GM19328 (cell line): ENCODE results near the gene KLHL2.
A peak's percentile ranks its signal among the peaks of the same experiment; 100 is the strongest.
"Not testable (repeated sequence)": the region's sequence is repeated elsewhere in the genome, so short reads cannot be mapped to it uniquely, and the experiment has no call there.

ENCODE experiments used
- ATAC-seq: cut with Tn5 transposase; IDR thresholded peaks from one replicate; pipeline ENCODE4 v1.9.1; 2021; ENCODE audit warnings: mild to moderate bottlenecking, moderate library complexity; ENCODE audit not compliant: unreplicated experiment

The KLHL2 gene, protein sequence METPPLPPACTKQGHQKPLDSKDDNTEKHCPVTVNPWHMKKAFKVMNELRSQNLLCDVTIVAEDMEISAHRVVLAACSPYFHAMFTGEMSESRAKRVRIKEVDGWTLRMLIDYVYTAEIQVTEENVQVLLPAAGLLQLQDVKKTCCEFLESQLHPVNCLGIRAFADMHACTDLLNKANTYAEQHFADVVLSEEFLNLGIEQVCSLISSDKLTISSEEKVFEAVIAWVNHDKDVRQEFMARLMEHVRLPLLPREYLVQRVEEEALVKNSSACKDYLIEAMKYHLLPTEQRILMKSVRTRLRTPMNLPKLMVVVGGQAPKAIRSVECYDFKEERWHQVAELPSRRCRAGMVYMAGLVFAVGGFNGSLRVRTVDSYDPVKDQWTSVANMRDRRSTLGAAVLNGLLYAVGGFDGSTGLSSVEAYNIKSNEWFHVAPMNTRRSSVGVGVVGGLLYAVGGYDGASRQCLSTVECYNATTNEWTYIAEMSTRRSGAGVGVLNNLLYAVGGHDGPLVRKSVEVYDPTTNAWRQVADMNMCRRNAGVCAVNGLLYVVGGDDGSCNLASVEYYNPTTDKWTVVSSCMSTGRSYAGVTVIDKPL

GRCh38 chr4:165207431-165208220 is at the start of gene KLHL2:
KLHL2 (plus strand) TSS chr4:165207561; CDS start chr4:165207877, 316 bp downstream.
- peak; percentile 90 for ATAC-seq

DNA sequence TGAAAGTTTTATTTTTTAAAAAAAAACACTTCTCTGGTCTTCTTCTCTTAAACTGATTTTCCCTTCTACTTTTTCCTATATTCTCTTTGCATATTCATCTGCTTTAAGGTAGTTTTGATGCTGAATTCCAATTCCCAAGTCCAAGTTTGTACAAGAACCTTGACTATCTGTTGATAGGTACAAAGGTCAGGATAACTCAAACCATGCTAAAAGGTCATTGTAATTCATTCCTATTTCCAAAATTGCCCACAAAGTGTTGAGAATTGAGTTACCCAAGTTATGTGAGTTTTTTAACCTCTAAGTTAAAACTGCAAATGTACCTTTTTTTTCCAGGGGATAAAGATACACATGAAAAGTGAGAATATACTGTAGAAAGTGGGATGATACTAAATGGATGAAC is 48.6 kb upstream of the KLHL2 start:
- no peak for ATAC-seq

GRCh38 chr4:165164257-165164656 is 43.1 kb upstream of the KLHL2 start:
- ATAC-seq, result no peak

- ATAC-seq, result not testable (repeated sequence)
Measured at GRCh38 chr4:165166872-165167271, 40.5 kb upstream of the KLHL2 start.

DNA sequence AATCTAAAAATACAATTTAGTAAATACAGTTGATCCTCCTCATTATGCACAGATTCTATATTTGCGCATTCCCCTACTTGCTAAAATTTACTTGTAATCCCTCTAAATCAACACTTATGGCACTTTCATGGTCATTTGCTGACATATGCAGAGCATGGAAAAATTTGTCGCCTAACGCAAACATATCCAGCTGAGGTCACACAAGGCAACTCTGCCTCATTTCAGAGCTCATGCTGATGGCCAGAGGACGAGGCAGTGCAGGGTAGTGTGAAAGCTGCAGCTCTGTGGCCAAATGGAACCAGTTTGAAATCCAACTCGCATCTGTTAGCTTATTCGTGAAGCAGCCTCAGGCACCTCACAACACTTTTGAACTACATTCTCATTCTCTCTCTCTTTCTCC is 39.7 kb upstream of the KLHL2 start:
- no peak for ATAC-seq

GRCh38 chr4:165170819-165171218 is 36.5 kb upstream of the KLHL2 start:
- no peak for ATAC-seq

DNA sequence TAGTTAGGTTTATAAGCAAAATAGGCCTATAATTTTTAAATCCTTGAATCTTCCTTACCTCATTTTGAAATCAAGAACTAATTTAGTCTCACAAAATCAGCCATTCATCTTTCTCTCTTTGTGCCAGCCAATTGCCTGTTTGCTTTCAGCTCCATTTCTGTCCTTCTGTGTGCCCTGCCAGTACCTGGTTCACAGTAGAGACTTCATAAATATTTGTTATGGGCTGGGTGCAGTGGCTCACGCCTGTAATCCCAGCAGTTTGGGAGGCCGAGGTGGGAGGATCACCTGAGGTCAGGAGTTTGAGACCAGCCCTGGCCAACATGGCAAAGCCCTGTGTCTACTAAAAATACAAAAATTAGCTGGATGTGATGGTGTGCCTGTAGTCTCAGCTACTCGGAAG is 31.9 kb upstream of the KLHL2 start:
- ATAC-seq, result not testable (repeated sequence)

GRCh38 chr4:165175879-165176278 is 31.5 kb upstream of the KLHL2 start:
- no peak for ATAC-seq

DNA sequence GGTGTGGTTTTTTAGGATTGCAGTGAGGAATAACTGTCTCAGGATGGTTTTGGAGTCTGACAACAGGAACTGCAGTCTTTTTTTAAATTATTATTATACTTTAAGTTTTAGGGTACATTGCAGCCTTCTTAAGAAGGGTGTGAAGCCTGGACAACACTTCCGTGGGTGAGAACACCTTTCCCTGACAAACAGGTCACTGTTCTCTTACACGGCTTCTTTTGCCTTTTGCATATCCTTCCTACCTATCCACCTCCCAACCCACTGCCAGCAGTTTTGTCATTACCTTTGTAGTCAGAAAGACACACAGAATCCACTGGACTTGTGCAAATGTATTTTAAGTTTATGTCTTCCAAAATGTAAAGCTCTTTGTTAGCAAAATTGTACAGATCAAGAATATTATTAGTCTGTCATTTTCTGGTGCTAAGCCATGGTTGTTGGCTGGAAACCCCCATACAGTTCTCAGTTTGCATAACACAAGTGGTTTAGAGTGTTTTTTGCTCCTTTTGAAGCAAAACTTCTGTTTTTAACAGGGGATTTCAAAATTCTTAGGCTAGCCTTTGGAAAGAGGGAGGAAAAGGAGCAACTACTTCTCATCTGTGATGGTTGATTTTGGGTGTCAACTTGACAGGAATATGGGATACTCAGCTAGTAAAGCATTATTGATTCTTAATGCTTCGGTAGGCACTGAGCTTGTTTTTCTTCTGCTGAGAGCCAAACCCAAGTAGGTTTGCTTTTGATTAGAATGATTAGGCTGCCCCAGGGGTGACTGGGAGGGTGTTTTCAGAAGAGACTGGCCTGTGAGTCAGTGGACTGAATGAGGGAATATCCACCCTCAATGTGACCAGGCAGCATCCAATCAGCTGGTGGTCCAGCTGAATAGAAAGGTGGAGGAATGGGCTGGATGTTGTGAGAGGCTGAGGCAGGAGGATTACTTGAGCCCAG is 29.4 kb upstream of the KLHL2 start:
- peak; percentile 75 for ATAC-seq

GRCh38 chr4:165184220-165184619 is 23.1 kb upstream of the KLHL2 start:
- ATAC-seq, result no peak

GRCh38 chr4:165184998-165185397 is 22.4 kb upstream of the KLHL2 start:
- not testable (repeated sequence) for ATAC-seq

DNA sequence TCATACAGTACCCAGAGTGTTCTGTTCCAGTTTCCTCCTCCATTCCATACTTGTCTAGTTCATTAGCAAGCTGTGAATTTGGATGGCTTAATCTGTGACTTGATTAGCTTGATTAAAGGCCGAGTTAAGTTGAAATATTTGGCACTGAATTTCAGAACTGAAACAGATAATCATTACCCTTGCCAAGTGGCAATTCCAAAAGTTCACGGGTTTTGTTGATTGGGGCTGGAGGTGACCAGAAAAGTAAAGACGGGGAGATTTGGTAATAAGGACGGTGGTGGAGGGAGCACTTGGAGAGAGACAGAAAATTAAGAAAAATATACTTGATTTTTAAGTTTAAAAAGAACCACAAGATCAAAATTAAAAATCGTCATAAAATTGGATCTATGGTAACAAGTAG is 21.9 kb upstream of the KLHL2 start:
- no peak for ATAC-seq

GRCh38 chr4:165190591-165191347 is 16.6 kb upstream of the KLHL2 start:
- no peak for ATAC-seq

DNA sequence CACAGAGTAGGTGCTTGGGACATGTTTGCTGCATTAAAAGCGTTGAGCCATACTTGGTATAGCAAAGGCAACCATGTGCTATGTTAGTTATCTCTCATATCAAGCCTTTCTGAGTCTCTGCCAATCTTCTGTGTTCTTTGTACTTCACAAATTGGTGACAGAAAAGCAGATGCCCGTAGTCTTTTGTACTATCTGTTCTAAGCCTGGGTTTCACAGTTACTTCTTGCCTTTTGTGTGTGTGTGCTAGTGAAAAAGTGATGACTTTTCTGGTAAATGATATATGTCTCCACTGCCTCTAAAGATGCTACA is 16.1 kb upstream of the KLHL2 start:
- no peak for ATAC-seq

- no peak for ATAC-seq
Measured at GRCh38 chr4:165191814-165192499, 15.4 kb upstream of the KLHL2 start.

- ATAC-seq, result no peak
Measured at GRCh38 chr4:165192500-165192898, 14.9 kb upstream of the KLHL2 start.

DNA sequence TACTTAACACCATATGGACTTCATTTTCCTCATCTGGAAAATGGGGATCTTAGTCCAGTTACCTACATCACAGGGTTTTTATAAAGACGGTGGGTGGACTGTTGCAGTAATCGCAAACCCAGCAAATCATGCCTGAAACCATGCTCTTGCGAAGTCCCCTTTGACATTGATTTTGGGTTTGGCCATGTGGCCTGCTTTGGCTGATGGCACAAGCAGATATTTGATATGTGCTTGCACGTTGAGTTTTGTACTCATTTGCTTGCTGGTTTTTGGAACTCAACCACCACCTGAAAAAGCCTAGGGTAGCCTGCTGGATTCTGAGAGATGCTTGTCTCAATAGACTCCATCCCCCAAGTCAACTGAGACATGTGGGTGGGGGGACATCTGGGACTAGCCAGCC is 14.4 kb upstream of the KLHL2 start:
- no peak for ATAC-seq

GRCh38 chr4:165194368-165194767 is 13.0 kb upstream of the KLHL2 start:
- no peak for ATAC-seq

- no peak for ATAC-seq
Measured at GRCh38 chr4:165198329-165198728, 9.0 kb upstream of the KLHL2 start.
